ENCODE data around the gene LRRC1. TPM values are rescaled to one million over a fixed set of nuclear protein-coding genes. Genes with fewer than 3 reads are reported as not detected.

The LRRC1 gene
- total RNA-seq, 1 experiment from 2014 or later: 10.3 TPM

GRCh38 chr6:53879608-53880007, 84.8 kb downstream of the LRRC1 start:
- Histone ChIP-seq H2AFZ (ENCODE audit: low read length) (no peak overlapping the region), H4K5ac (ENCODE audit: insufficient read length, low read depth, low read length) (no peak overlapping the region), H4K8ac (replicated peaks; ENCODE audit: insufficient read length, low read depth, low read length) (no peak overlapping the region), H2BK20ac (ENCODE audit: low read depth, low read length, poor library complexity, severe bottlenecking) (no peak overlapping the region), H3K4me2 (ENCODE audit: insufficient read depth, insufficient read length, low read length) (no peak overlapping the region), H4K20me1 (ENCODE audit: control insufficient read depth, insufficient read depth, insufficient read length) (no peaks in the 10 kb centered on the region), H2AK5ac (ENCODE audit: insufficient read length, low read length) (no peak overlapping the region), H3K4ac (ENCODE audit: low read depth, low read length) (no peak overlapping the region), H2BK12ac (ENCODE audit: insufficient read length, low read depth, low read length) (no peak overlapping the region), H3K79me2 (ENCODE audit: insufficient read depth, low read length) (no peaks in the 10 kb centered on the region), H3K27me3 (ENCODE audit: insufficient read depth, low read length) (no peaks in the 10 kb centered on the region), H3K79me1 (ENCODE audit: insufficient read depth, low read depth, low read length, poor library complexity, severe bottlenecking) (no peaks in the 10 kb centered on the region), H3K9ac (ENCODE audit: extremely low read depth, insufficient read length, low read length) (no peak overlapping the region), H4K91ac (ENCODE audit: insufficient read length, low read depth, low read length) (no peak overlapping the region), H2BK15ac (ENCODE audit: low read depth, low read length) (no peak overlapping the region), H3T11ph (ENCODE audit: low read length) (no peak overlapping the region), H2BK120ac (ENCODE audit: low read depth, low read length, poor library complexity, severe bottlenecking) (no peak overlapping the region), H3K4me1 (ENCODE audit: insufficient read depth, low read length) (no peaks in the 10 kb centered on the region; the same call in 1 of the 2 replicates), H3K23ac (ENCODE audit: insufficient read length, low read depth, low read length) (no peak overlapping the region), H3K9me3 (ENCODE audit: control insufficient read depth, low read depth, low read length) (no peaks in the 10 kb centered on the region), H2BK5ac (ENCODE audit: insufficient read length, low read length) (no peak overlapping the region), H3K23me2 (ENCODE audit: insufficient read length, low read depth, low read length, poor library complexity, severe bottlenecking) (no peaks in the 10 kb centered on the region), H3K14ac (ENCODE audit: insufficient read depth, low read length) (no peak overlapping the region), H3K56ac (ENCODE audit: insufficient read length, low read depth, low read length) (no peak overlapping the region), H3K18ac (ENCODE audit: insufficient read length, low read depth, low read length) (no peak overlapping the region), H3K27ac (ENCODE audit: insufficient read length, low read depth, low read length) (no peak overlapping the region)
- no peak overlapping the region for H3K4me3 Mint-ChIP-seq
- DNase-seq: no peak
- no peak for TF ChIP-seq CTCF (conservative IDR thresholded peaks at IDR 0.05)
- no peak overlapping the region for H3K27ac Mint-ChIP-seq
- no peaks in the 10 kb centered on the region for H3K27me3 Mint-ChIP-seq (ENCODE audit: low read depth)
- peaks cover 16 to 25% (median 18%) of the 10 kb centered on the region in 3 experiments for H3K36me3 Mint-ChIP-seq (ENCODE audit: insufficient read depth in 1 of 3, low read depth in 3 of 3)
- H3K4me1 Mint-ChIP-seq: peaks cover 9 to 10% of the 10 kb centered on the region in 2 experiments; a peak in 3 of 4 replicates
- H3K9me3 Mint-ChIP-seq: peaks cover 19 to 20% of the 10 kb centered on the region in 2 experiments; a peak in 4 of 5 replicates
- no CpG with 5 or more reads among the region's 4 CpGs for WGBS (ENCODE audit: extremely low coverage, insufficient read length, low lambda C conversion rate)

Data from H9 (cell line).